DOHH2 (cell line): ENCODE results near the gene MCOLN1.
"Not testable (repeated sequence)": the region's sequence is repeated elsewhere in the genome, so short reads cannot be mapped to it uniquely, and the experiment has no call there.

Experiments
- H3F3A ChIP-seq: fragments of 200-600 bp; sonication (generic), shearing (Covaris generic); 2 replicates; pipeline ENCODE4 v1.6.0; 2016; ENCODE audit warnings: antibody characterized with exemption, mild to moderate bottlenecking; ENCODE audit not compliant: control insufficient read depth, insufficient read depth
- H3K27ac ChIP-seq: fragments of 200-600 bp; sonication (generic); 2 replicates; pipeline ENCODE4 v1.5.1; 2014; ENCODE audit warnings: low read depth, mild to moderate bottlenecking, low read length, moderate library complexity
- H3K27me3 ChIP-seq: fragments of 200-600 bp; sonication (generic); 2 replicates; pipeline ENCODE4 v1.6.1; 2014; ENCODE audit warnings: mild to moderate bottlenecking, low read length, mixed read lengths; ENCODE audit not compliant: control insufficient read depth
- H3K36me3 ChIP-seq: fragments of 200-600 bp; sonication (generic); 2 replicates; pipeline ENCODE4 v1.6.1; 2014; ENCODE audit warnings: mild to moderate bottlenecking, low read length, moderate library complexity, mixed read lengths; ENCODE audit not compliant: control insufficient read depth
- H3K4me1 ChIP-seq: fragments of 200-600 bp; sonication (generic); 2 replicates; pipeline ENCODE4 v1.6.1; 2014; ENCODE audit warnings: mild to moderate bottlenecking, low read length, mixed read lengths; ENCODE audit not compliant: control insufficient read depth
- H3K4me2 ChIP-seq: fragments of 200-600 bp; sonication (generic); 2 replicates; pipeline ENCODE4 v1.6.0; 2014; ENCODE audit warnings: mild to moderate bottlenecking, low read length, moderate library complexity
- H3K4me3 ChIP-seq: fragments of 200-600 bp; sonication (generic); 2 replicates; pipeline ENCODE4 v1.5.1; 2014; ENCODE audit warnings: mild to moderate bottlenecking, low read length, mixed read lengths
- H3K79me2 ChIP-seq: fragments of 200-600 bp; sonication (generic); 2 replicates; pipeline ENCODE4 v1.6.1; 2014; ENCODE audit warnings: mild to moderate bottlenecking, low read length, mixed read lengths; ENCODE audit not compliant: control insufficient read depth
- H3K9me2 ChIP-seq: fragments of 200-600 bp; sonication (generic); replicated peaks from 2 replicates; pipeline ENCODE4 v1.6.1; 2014; ENCODE audit warnings: mild to moderate bottlenecking, low read length, mixed read lengths; ENCODE audit not compliant: control insufficient read depth
- H3K9me3 ChIP-seq: fragments of 200-600 bp; sonication (generic); 2 replicates; pipeline ENCODE4 v1.6.1; 2014; ENCODE audit warnings: antibody characterized with exemption, low read length, mixed read lengths; ENCODE audit not compliant: control insufficient read depth, insufficient read depth
- H4K20me1 ChIP-seq: fragments of 200-600 bp; sonication (generic); 2 replicates; pipeline ENCODE4 v1.6.0; 2014; ENCODE audit warnings: low read depth, mild to moderate bottlenecking, antibody characterized with exemption, low read length, moderate library complexity; ENCODE audit not compliant: control insufficient read depth, insufficient read depth
- CTCF ChIP-seq: fragments of 200-600 bp; sonication (generic); IDR thresholded peaks from one replicate; pipeline ENCODE4 v1.5.1; 2014; ENCODE audit warnings: antibody characterized with exemption, mild to moderate bottlenecking, low read depth, low read length; ENCODE audit not compliant: poor library complexity, severe bottlenecking
- EZH2phosphoT487 ChIP-seq: fragments of 200-600 bp; sonication (generic); IDR thresholded peaks from 2 replicates; pipeline ENCODE4 v1.6.1; 2017; ENCODE audit warnings: borderline replicate concordance, mild to moderate bottlenecking, antibody characterized with exemption, low read length, moderate library complexity, mixed read lengths

Gene MCOLN1

GRCh38 chr19:7565332-7565731 is 42.9 kb downstream of the MCOLN1 start:
- TF ChIP-seq EZH2phosphoT487 (no peak), CTCF (no peak)
- no peaks in the 10 kb centered on the region for H4K20me1 ChIP-seq

GRCh38 chr19:7570761-7571160 is 48.3 kb downstream of the MCOLN1 start:
- TF ChIP-seq CTCF (no peak), EZH2phosphoT487 (no peak)
- Histone ChIP-seq H3K79me2 (no peaks in the 10 kb centered on the region), H3F3A (no peaks in the 10 kb centered on the region), H3K9me2 (no peaks in the 10 kb centered on the region), H3K27me3 (no peaks in the 10 kb centered on the region), H3K36me3 (no peaks in the 10 kb centered on the region), H3K4me2 (no peak overlapping the region), H3K4me3 (no peak overlapping the region), H3K27ac (no peak overlapping the region), H4K20me1 (no peaks in the 10 kb centered on the region), H3K4me1 (no peaks in the 10 kb centered on the region), H3K9me3 (no peaks in the 10 kb centered on the region)

More at GRCh38 chr19:7565332-7565731, 42.9 kb downstream of the MCOLN1 start:
- H3K9me2 ChIP-seq: no peaks in the 10 kb centered on the region
- no peaks in the 10 kb centered on the region for H3K9me3 ChIP-seq
- no peaks in the 10 kb centered on the region for H3K27me3 ChIP-seq
- H3F3A ChIP-seq: no peaks in the 10 kb centered on the region
- H3K27ac ChIP-seq: no peak overlapping the region
- H3K36me3 ChIP-seq: no peaks in the 10 kb centered on the region
- no peak overlapping the region for H3K4me3 ChIP-seq
- H3K79me2 ChIP-seq: no peaks in the 10 kb centered on the region
- H3K4me2 ChIP-seq: no peak overlapping the region
- H3K4me1 ChIP-seq: no peaks in the 10 kb centered on the region

GRCh38 chr19:7575434-7576040 is 53.1 kb downstream of the MCOLN1 start:
- no peak overlapping the region for H3K4me2 ChIP-seq
- no peaks in the 10 kb centered on the region for H3K9me2 ChIP-seq
- no peaks in the 10 kb centered on the region for H3F3A ChIP-seq
- no peaks in the 10 kb centered on the region; the same call in 1 of the 2 replicates for H3K27me3 ChIP-seq
- no peaks in the 10 kb centered on the region for H3K4me1 ChIP-seq
- H3K79me2 ChIP-seq: no peaks in the 10 kb centered on the region
- no peaks in the 10 kb centered on the region for H3K9me3 ChIP-seq
- H3K36me3 ChIP-seq: no peaks in the 10 kb centered on the region
- no peaks in the 10 kb centered on the region for H4K20me1 ChIP-seq
- no peak overlapping the region for H3K27ac ChIP-seq
- TF ChIP-seq CTCF (no peak), EZH2phosphoT487 (no peak)
- H3K4me3 ChIP-seq: no peak overlapping the region

GRCh38 chr19:7577422-7577821 is 55.0 kb downstream of the MCOLN1 start:
- not testable (repeated sequence) for H3K9me2 ChIP-seq, H3K79me2 ChIP-seq, H4K20me1 ChIP-seq, H3K27ac ChIP-seq, H3K4me1 ChIP-seq, H3K4me3 ChIP-seq, H3K27me3 ChIP-seq, H3K36me3 ChIP-seq, H3F3A ChIP-seq, H3K9me3 ChIP-seq, H3K4me2 ChIP-seq
